ENCODE results near the gene LIN37.
A peak's percentile ranks its signal among the peaks of the same experiment; 100 is the strongest.

The LIN37 gene

GRCh38 chr19:35746087-35746462 lies 2.3 kb upstream of the LIN37 start:
- Histone ChIP-seq H3K4me3 (ENCODE audit: low read depth, low read length) (peak overlapping the region; percentile 75), H3K4me1 (ENCODE audit: control insufficient read depth, insufficient read depth, low read length) (no peaks in the 10 kb centered on the region), H3K27ac (ENCODE audit: low read depth, low read length) (peak overlapping the region; percentile 99), H3K27me3 (ENCODE audit: control insufficient read depth, insufficient read depth, low read length) (no peaks in the 10 kb centered on the region), H3K9me3 (ENCODE audit: control insufficient read depth, insufficient read depth, low read length) (no peaks in the 10 kb centered on the region), H3K36me3 (ENCODE audit: control insufficient read depth, insufficient read depth, low read length) (no peaks in the 10 kb centered on the region; the same call in 1 of the 2 replicates), H3K9ac (ENCODE audit: low read depth, low read length) (no peak overlapping the region; the same call in 1 of the 2 replicates)

- no peaks in the 10 kb centered on the region for H3K4me1 ChIP-seq (ENCODE audit: control insufficient read depth, insufficient read depth, low read length)
- no peaks in the 10 kb centered on the region for H3K27me3 ChIP-seq (ENCODE audit: control insufficient read depth, insufficient read depth, low read length)
- no peak overlapping the region for H3K27ac ChIP-seq (ENCODE audit: low read depth, low read length)
- H3K9ac ChIP-seq (ENCODE audit: low read depth, low read length), result no peak overlapping the region
- no peaks in the 10 kb centered on the region for H3K9me3 ChIP-seq (ENCODE audit: control insufficient read depth, insufficient read depth, low read length)
- H3K36me3 ChIP-seq (ENCODE audit: control insufficient read depth, insufficient read depth, low read length), result no peaks in the 10 kb centered on the region; the same call in 1 of the 2 replicates
- peak overlapping the region; percentile 75 for H3K4me3 ChIP-seq (ENCODE audit: low read depth, low read length)
These were observed 1.8 kb upstream of the LIN37 start for GRCh38 chr19:35746531-35746930.

GRCh38 chr19:35750167-35750566 lies 1.8 kb downstream of the LIN37 start:
- Histone ChIP-seq H3K36me3 (ENCODE audit: control insufficient read depth, insufficient read depth, low read length) (peaks cover 8% of the 10 kb centered on the region; the same call in 1 of the 2 replicates), H3K4me3 (ENCODE audit: low read depth, low read length) (no peak overlapping the region), H3K4me1 (ENCODE audit: control insufficient read depth, insufficient read depth, low read length) (no peaks in the 10 kb centered on the region; the same call in 1 of the 2 replicates), H3K9me3 (ENCODE audit: control insufficient read depth, insufficient read depth, low read length) (no peaks in the 10 kb centered on the region), H3K27ac (ENCODE audit: low read depth, low read length) (no peak overlapping the region), H3K27me3 (ENCODE audit: control insufficient read depth, insufficient read depth, low read length) (peaks cover 2% of the 10 kb centered on the region; the same call in 1 of the 2 replicates), H3K9ac (ENCODE audit: low read depth, low read length) (no peak overlapping the region)

- Histone ChIP-seq H3K9ac (ENCODE audit: low read depth, low read length) (no peak overlapping the region), H3K27me3 (ENCODE audit: control insufficient read depth, insufficient read depth, low read length) (peaks cover 3% of the 10 kb centered on the region; the same call in 1 of the 2 replicates), H3K27ac (ENCODE audit: low read depth, low read length) (no peak overlapping the region), H3K36me3 (ENCODE audit: control insufficient read depth, insufficient read depth, low read length) (peaks cover 8% of the 10 kb centered on the region; the same call in 1 of the 2 replicates), H3K9me3 (ENCODE audit: control insufficient read depth, insufficient read depth, low read length) (no peaks in the 10 kb centered on the region), H3K4me3 (ENCODE audit: low read depth, low read length) (no peak overlapping the region), H3K4me1 (ENCODE audit: control insufficient read depth, insufficient read depth, low read length) (peaks cover 7% of the 10 kb centered on the region; the same call in 1 of the 2 replicates)
These were observed 3.7 kb downstream of the LIN37 start for GRCh38 chr19:35751839-35752745.

GRCh38 chr19:35752746-35753350 lies 4.5 kb downstream of the LIN37 start:
- Histone ChIP-seq H3K9ac (ENCODE audit: low read depth, low read length) (no peak overlapping the region), H3K4me1 (ENCODE audit: control insufficient read depth, insufficient read depth, low read length) (peaks cover 9% of the 10 kb centered on the region; the same call in 1 of the 2 replicates), H3K9me3 (ENCODE audit: control insufficient read depth, insufficient read depth, low read length) (no peaks in the 10 kb centered on the region), H3K4me3 (ENCODE audit: low read depth, low read length) (no peak overlapping the region), H3K27me3 (ENCODE audit: control insufficient read depth, insufficient read depth, low read length) (peaks cover 3% of the 10 kb centered on the region; the same call in 1 of the 2 replicates), H3K27ac (ENCODE audit: low read depth, low read length) (no peak overlapping the region), H3K36me3 (ENCODE audit: control insufficient read depth, insufficient read depth, low read length) (peaks cover 8% of the 10 kb centered on the region; the same call in 1 of the 2 replicates)

GRCh38 chr19:35753634-35754369 lies 5.4 kb downstream of the LIN37 start:
- peaks cover 3% of the 10 kb centered on the region; the same call in 1 of the 2 replicates for H3K27me3 ChIP-seq (ENCODE audit: control insufficient read depth, insufficient read depth, low read length)
- no peak overlapping the region for H3K9ac ChIP-seq (ENCODE audit: low read depth, low read length)
- H3K4me3 ChIP-seq (ENCODE audit: low read depth, low read length), result no peak overlapping the region
- H3K36me3 ChIP-seq (ENCODE audit: control insufficient read depth, insufficient read depth, low read length), result peaks cover 8% of the 10 kb centered on the region; the same call in 1 of the 2 replicates
- H3K9me3 ChIP-seq (ENCODE audit: control insufficient read depth, insufficient read depth, low read length), result no peaks in the 10 kb centered on the region
- peaks cover 9% of the 10 kb centered on the region; the same call in 1 of the 2 replicates for H3K4me1 ChIP-seq (ENCODE audit: control insufficient read depth, insufficient read depth, low read length)
- no peak overlapping the region for H3K27ac ChIP-seq (ENCODE audit: low read depth, low read length)

GRCh38 chr19:35754370-35755130 lies 6.2 kb downstream of the LIN37 start:
- Histone ChIP-seq H3K9me3 (ENCODE audit: control insufficient read depth, insufficient read depth, low read length) (no peaks in the 10 kb centered on the region), H3K36me3 (ENCODE audit: control insufficient read depth, insufficient read depth, low read length) (peaks cover 8% of the 10 kb centered on the region; the same call in 1 of the 2 replicates), H3K27ac (ENCODE audit: low read depth, low read length) (no peak overlapping the region), H3K4me3 (ENCODE audit: low read depth, low read length) (no peak overlapping the region), H3K27me3 (ENCODE audit: control insufficient read depth, insufficient read depth, low read length) (peaks cover 3% of the 10 kb centered on the region; the same call in 1 of the 2 replicates), H3K4me1 (ENCODE audit: control insufficient read depth, insufficient read depth, low read length) (peaks cover 9% of the 10 kb centered on the region; the same call in 1 of the 2 replicates), H3K9ac (ENCODE audit: low read depth, low read length) (no peak overlapping the region)

- Histone ChIP-seq H3K9me3 (ENCODE audit: control insufficient read depth, insufficient read depth, low read length) (no peaks in the 10 kb centered on the region), H3K27me3 (ENCODE audit: control insufficient read depth, insufficient read depth, low read length) (peaks cover 3% of the 10 kb centered on the region; the same call in 1 of the 2 replicates), H3K36me3 (ENCODE audit: control insufficient read depth, insufficient read depth, low read length) (peaks cover 14% of the 10 kb centered on the region; the same call in 1 of the 2 replicates), H3K27ac (ENCODE audit: low read depth, low read length) (no peak overlapping the region), H3K4me3 (ENCODE audit: low read depth, low read length) (peak overlapping the region; percentile 64), H3K4me1 (ENCODE audit: control insufficient read depth, insufficient read depth, low read length) (peaks cover 9% of the 10 kb centered on the region; the same call in 1 of the 2 replicates), H3K9ac (ENCODE audit: low read depth, low read length) (no peak overlapping the region)
These were observed 6.8 kb downstream of the LIN37 start for GRCh38 chr19:35755131-35755549.

GRCh38 chr19:35755550-35756376 lies 7.4 kb downstream of the LIN37 start:
- peak overlapping the region; percentile 64 for H3K4me3 ChIP-seq (ENCODE audit: low read depth, low read length)
- peaks cover 3% of the 10 kb centered on the region; the same call in 1 of the 2 replicates for H3K27me3 ChIP-seq (ENCODE audit: control insufficient read depth, insufficient read depth, low read length)
- no peak overlapping the region for H3K9ac ChIP-seq (ENCODE audit: low read depth, low read length)

More at GRCh38 chr19:35755550-35756376, 7.4 kb downstream of the LIN37 start:
- H3K9me3 ChIP-seq (ENCODE audit: control insufficient read depth, insufficient read depth, low read length), result no peaks in the 10 kb centered on the region
- peaks cover 9% of the 10 kb centered on the region; the same call in 1 of the 2 replicates for H3K4me1 ChIP-seq (ENCODE audit: control insufficient read depth, insufficient read depth, low read length)
- peaks cover 17% of the 10 kb centered on the region; the same call in 1 of the 2 replicates for H3K36me3 ChIP-seq (ENCODE audit: control insufficient read depth, insufficient read depth, low read length)
- H3K27ac ChIP-seq (ENCODE audit: low read depth, low read length), result no peak overlapping the region

All from HUES48 (cell line).